Fibroblast of lung (primary cell): ENCODE data around the gene ELL. TPM values are rescaled to one million over a fixed set of nuclear protein-coding genes. Genes with fewer than 3 reads are reported as not detected.

Experiments used
- DNase-seq, 2 donors: peaks; one replicate each; pipeline versions ENCODE4 v3.0.0 to v3.0.0-alpha.2; 2010; ENCODE audit warnings: low read depth in 2 of 2
- H2AFZ ChIP-seq: 2 replicates; pipeline ENCODE4 v1.5.1; 2012; ENCODE audit warnings: low read length, control low read depth, inconsistent platforms
- H3K27ac ChIP-seq: 2 replicates; pipeline ENCODE4 v1.5.1; 2011; ENCODE audit warnings: low read length, control low read depth; ENCODE audit not compliant: insufficient read depth
- H3K27me3 ChIP-seq: 2 replicates; pipeline ENCODE4 v1.5.1; 2011; ENCODE audit warnings: mild to moderate bottlenecking, low read length; ENCODE audit not compliant: control insufficient read depth, insufficient read depth
- H3K36me3 ChIP-seq: 2 replicates; pipeline ENCODE4 v1.5.1; 2011; ENCODE audit warnings: low read length; ENCODE audit not compliant: control insufficient read depth, insufficient read depth
- H3K4me1 ChIP-seq: 2 replicates; pipeline ENCODE4 v1.5.1; 2011; ENCODE audit warnings: low read length; ENCODE audit not compliant: control insufficient read depth, insufficient read depth; ENCODE audit errors: extremely low read depth
- H3K4me2 ChIP-seq: 2 replicates; pipeline ENCODE4 v1.5.1; 2011; ENCODE audit warnings: low read length, control low read depth; ENCODE audit not compliant: insufficient read depth; ENCODE audit errors: extremely low read depth
- H3K4me3 ChIP-seq, 4 experiments: fragments of 200-600 bp in 1 of 4; sonication (generic) in 1 of 4; replicated peaks in 1 of 4; 2 replicates each; pipeline ENCODE4 v1.5.1; 2011 to 2016; ENCODE audit warnings: low read length in 4 of 4, low read depth in 3 of 4, mild to moderate bottlenecking in 3 of 4, control low read depth in 2 of 4, inconsistent platforms in 1 of 4, mixed read lengths in 1 of 4; ENCODE audit not compliant: insufficient read depth in 1 of 4; ENCODE audit errors: control extremely low read depth in 1 of 4
- H3K79me2 ChIP-seq: 2 replicates; pipeline ENCODE4 v1.5.1; 2012; ENCODE audit warnings: mild to moderate bottlenecking, low read length, inconsistent platforms; ENCODE audit not compliant: control insufficient read depth, insufficient read depth
- H3K9ac ChIP-seq: 2 replicates; pipeline ENCODE4 v1.5.1; 2011; ENCODE audit warnings: mild to moderate bottlenecking, low read length, control low read depth; ENCODE audit not compliant: insufficient read depth
- H3K9me3 ChIP-seq: 2 replicates; pipeline ENCODE4 v1.5.1; 2012; ENCODE audit warnings: low read depth, low read length; ENCODE audit not compliant: control insufficient read depth, insufficient read depth
- H4K20me1 ChIP-seq: 2 replicates; pipeline ENCODE4 v1.5.1; 2011; ENCODE audit warnings: low read length; ENCODE audit not compliant: control insufficient read depth, insufficient read depth; ENCODE audit errors: extremely low read depth
- EZH2 ChIP-seq: IDR thresholded peaks from 2 replicates; pipeline ENCODE4 v1.5.1; 2012; ENCODE audit warnings: low read length, control low read depth, mild to moderate bottlenecking; ENCODE audit errors: missing control alignments
- polyA plus RNA-seq, 2 donors: library from polyadenylated mRNA; depleted of rRNA in 1 of 2; stranded (reverse) in 1 of 2; unstranded in 1 of 2; fragments of >200 nt; gene quantifications; 2 replicates each; pipeline ENCODE4 v1.2.1, GENCODE V29; 2011 to 2012; ENCODE audit warnings: missing spikeins in 1 of 2
- total RNA-seq: library from RNA; depleted of rRNA; stranded (reverse); fragments of >200 nt; gene quantifications from 2 replicates; pipeline ENCODE4 v1.2.1, GENCODE V29; 2014
- TF ChIP-seq, protein P1 (sequence below), 2 donors: IDR thresholded peaks in 1 of 2; conservative IDR thresholded peaks in 1 of 2; 1 replicate in 1 of 2; 2 replicates in 1 of 2; pipeline ENCODE4 v1.5.1; 2011 to 2012; ENCODE audit warnings: low read length in 2 of 2, control low read depth in 1 of 2, inconsistent platforms in 1 of 2, low read depth in 1 of 2, mild to moderate bottlenecking in 1 of 2

Gene ELL
- total and polyA plus RNA-seq, 2 donors (not counting 1 experiment from before 2014, with no cell fraction given): 4.4 to 18.7 TPM

DNA sequence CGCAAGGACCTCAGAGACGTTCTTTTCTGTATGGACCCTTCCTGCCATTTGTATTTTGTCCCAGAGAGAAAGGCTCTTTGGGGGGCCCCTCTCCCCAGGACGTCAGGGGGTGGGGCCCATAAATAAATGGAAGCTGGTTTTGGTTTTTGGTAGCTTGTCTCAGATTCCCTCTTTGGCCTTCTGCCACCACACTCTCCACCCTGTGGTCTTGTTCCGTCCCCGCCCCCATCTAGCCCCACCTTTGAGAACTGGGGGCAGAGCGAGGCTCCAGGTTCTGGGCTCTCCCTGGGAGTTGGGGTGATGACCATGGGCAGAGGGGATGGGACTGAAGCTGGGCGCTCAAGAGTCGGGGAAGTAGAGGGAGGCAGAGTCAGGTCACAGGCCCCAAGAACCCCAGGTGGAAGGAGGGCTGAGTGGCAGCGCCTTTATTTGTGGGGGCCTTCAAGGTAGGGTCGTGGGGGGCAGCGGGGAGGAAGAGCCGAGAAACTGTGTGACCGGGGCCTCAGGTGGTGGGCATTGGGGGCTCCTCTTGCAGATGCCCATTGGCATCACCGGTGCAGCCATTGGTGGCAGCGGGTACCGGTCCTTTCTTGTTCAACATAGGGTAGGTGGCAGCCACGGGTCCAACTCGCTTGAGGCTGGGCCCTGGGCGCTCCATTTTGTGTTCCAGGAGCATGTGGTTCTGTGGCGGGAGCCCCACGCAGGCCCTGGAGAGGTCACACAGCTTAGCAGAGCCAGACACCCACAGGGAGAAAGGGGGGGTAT is 87.3 kb downstream of the ELL start:
- Histone ChIP-seq H3K27me3 (no peaks in the 10 kb centered on the region), H4K20me1 (no peaks in the 10 kb centered on the region), H3K4me2 (no peak overlapping the region), H3K4me3 (peak overlapping the region in 1 of 4 experiments; percentile 28), H3K36me3 (peaks cover 18% of the 10 kb centered on the region), H3K27ac (no peak overlapping the region), H3K9ac (no peak overlapping the region), H3K9me3 (no peaks in the 10 kb centered on the region), H2AFZ (no peak overlapping the region), H3K4me1 (peaks cover 13% of the 10 kb centered on the region), H3K79me2 (peaks cover 3% of the 10 kb centered on the region)
- no peak for DNase-seq
- TF ChIP-seq EZH2: no peak
- TF ChIP-seq, protein P1, sequence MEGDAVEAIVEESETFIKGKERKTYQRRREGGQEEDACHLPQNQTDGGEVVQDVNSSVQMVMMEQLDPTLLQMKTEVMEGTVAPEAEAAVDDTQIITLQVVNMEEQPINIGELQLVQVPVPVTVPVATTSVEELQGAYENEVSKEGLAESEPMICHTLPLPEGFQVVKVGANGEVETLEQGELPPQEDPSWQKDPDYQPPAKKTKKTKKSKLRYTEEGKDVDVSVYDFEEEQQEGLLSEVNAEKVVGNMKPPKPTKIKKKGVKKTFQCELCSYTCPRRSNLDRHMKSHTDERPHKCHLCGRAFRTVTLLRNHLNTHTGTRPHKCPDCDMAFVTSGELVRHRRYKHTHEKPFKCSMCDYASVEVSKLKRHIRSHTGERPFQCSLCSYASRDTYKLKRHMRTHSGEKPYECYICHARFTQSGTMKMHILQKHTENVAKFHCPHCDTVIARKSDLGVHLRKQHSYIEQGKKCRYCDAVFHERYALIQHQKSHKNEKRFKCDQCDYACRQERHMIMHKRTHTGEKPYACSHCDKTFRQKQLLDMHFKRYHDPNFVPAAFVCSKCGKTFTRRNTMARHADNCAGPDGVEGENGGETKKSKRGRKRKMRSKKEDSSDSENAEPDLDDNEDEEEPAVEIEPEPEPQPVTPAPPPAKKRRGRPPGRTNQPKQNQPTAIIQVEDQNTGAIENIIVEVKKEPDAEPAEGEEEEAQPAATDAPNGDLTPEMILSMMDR (conservative IDR thresholded peaks at IDR 0.05 in 1 of 2, IDR thresholded peaks at IDR 0.05 in 1 of 2; ENCODE audit: low read depth in 1 of 2, low read length in 2 of 2): no peak

DNA sequence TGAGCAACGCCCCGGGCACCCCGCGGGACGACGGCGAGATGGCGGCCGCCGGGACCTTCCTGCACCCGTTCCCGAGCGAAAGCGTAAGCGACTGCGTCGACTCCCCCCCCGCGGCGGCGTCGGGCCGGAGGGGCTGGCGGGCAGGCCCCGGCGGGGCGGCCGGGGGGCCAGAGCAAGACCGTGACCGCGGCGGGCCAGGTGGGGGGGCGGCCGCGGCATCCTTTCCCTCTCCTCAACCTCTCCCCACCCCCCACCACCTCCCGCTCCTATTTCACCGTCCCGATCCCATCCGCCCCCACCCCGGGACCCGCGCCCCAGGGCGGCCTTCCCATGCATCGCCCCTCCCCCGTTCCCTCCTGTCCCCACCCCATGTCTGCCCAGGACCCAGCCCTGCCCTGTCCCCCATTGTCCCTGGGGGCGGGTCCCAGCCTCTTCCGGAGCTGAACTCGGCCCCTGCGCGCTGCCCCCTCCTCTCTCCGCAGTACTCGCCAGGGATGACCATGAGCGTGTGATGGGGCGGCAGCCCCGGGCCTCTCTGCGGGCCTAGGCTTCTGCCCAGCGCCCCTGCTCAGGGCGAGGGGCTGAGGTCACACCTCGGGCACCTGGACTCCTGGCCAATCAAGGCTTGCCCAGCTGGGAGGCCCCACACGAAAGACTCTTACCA is 88.0 kb downstream of the ELL start:
- H3K36me3 ChIP-seq: peaks cover 18% of the 10 kb centered on the region
- TF ChIP-seq EZH2: no peak
- TF ChIP-seq, protein P1 (conservative IDR thresholded peaks at IDR 0.05 in 1 of 2, IDR thresholded peaks at IDR 0.05 in 1 of 2; ENCODE audit: low read depth in 1 of 2, low read length in 2 of 2): no peak
- no peak overlapping the region for H3K4me2 ChIP-seq
- H3K27ac ChIP-seq: no peak overlapping the region
- no peak overlapping the region for H2AFZ ChIP-seq
- H3K27me3 ChIP-seq: no peaks in the 10 kb centered on the region
- H3K4me1 ChIP-seq: peaks cover 12% of the 10 kb centered on the region
- peak overlapping the region in 2 of 4 experiments; percentile 28 to 37 for H3K4me3 ChIP-seq
- no peaks in the 10 kb centered on the region for H4K20me1 ChIP-seq
- peaks cover 3% of the 10 kb centered on the region for H3K79me2 ChIP-seq
- no peak overlapping the region for H3K9ac ChIP-seq
- DNase-seq: no peak
- H3K9me3 ChIP-seq: no peaks in the 10 kb centered on the region

DNA sequence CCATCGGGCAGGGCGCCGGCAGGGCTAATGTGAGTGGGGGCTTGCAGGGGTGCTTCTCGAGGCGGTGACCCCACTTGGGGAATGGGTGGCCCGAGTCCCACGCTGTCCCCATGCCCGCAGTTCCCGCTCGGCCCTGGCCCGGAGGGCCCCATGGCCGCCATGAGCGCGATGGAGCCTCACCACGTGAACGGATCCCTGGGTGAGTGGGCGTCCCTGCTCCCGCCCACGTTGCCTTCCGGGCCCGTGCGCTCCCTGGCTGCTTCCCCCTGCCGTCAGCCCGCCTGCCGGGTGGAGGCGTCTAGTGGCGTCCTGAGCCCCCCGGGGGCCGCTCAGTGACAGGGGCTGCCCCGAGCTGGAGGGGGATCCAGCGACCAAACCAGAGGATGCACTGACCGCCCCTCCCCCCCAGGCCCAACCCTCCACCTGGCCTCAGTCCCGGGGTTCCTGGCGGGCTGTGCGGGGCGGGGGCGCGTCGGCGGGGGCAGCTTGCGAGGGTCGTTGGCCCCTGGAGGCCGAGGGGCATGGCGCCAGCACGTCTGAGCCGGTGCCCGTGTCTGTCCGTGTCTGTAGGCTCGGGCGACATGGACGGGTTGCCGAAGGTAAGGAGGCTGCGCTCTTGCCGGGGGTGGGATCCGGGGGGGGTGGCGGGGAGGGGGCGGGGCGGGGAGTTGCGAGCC is 88.7 kb downstream of the ELL start:
- H3K4me2 ChIP-seq: peak overlapping the region; percentile 51
- DNase-seq: no peak

More for the DNA sequence above, 88.7 kb downstream of the ELL start:
- Histone ChIP-seq H3K4me3 (peak overlapping the region in 2 of 4 experiments; percentile 13 to 42), H3K27me3 (no peaks in the 10 kb centered on the region), H4K20me1 (no peaks in the 10 kb centered on the region), H2AFZ (no peak overlapping the region), H3K79me2 (peaks cover 3% of the 10 kb centered on the region), H3K9ac (peak overlapping the region; percentile 53), H3K36me3 (peaks cover 20% of the 10 kb centered on the region), H3K9me3 (no peaks in the 10 kb centered on the region), H3K4me1 (peaks cover 18% of the 10 kb centered on the region), H3K27ac (no peak overlapping the region)
- TF ChIP-seq EZH2: no peak
- TF ChIP-seq, protein P1 (conservative IDR thresholded peaks at IDR 0.05 in 1 of 2, IDR thresholded peaks at IDR 0.05 in 1 of 2; ENCODE audit: low read depth in 1 of 2, low read length in 2 of 2): no peak
